DMS53 treated with DMSO at 0.1 percent for 48 hours (cell line): ENCODE data around the gene G6PD.
"Not testable (repeated sequence)": the region's sequence is repeated elsewhere in the genome, so short reads cannot be mapped to it uniquely, and the experiment has no call there.

Source experiments
- DNase-seq: peaks from one replicate; lab custom pipeline; 2025; ENCODE audit not compliant: unreplicated experiment; lab: John Stamatoyannopoulos, UW

G6PD gene

DNA sequence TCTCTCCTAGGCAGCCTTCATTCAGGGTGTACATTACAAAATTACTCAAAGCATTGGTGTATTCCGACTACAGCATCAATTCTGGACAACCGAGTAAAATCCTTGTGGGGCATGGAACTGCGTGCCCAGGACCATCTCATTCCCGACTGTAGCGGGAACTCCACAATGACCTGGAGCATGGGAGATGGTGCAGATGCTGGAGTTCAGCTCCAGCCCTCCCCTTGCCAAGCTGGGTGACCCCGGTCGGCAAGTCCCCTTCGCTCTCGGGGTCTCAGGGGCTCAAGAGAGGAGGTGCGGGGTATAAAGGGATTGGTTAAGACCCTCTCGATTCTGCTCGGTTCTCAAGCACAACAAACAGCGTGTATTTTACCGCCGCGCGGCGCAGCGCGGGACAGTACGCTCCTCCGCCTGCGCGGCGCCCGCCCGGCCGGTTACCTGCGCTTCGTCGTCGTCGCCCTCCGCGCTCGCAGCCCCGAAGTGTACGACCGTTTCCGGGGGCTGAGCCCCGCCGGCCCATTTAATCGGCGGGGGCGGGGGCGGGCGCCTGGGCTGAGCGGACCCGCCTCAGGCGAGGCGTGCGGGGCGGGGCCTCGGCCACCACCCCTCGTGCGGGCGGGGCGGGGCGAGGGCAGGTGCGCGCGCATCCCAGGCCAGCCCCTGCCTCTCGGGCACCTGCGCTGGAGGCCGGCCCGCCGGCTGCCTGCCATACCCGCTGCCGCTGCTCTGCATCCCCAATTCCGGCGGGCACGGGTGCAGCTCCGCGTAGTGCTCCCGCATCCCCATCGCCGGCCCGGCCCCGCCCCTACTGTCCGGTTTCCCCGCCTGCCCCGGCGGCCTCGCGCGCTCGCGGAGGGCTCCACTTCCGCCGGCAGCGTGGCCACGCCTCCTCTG is at the start of gene G6PD:
Gene G6PD (minus strand): TSS at position 493 of the 891 bp plus-strand sequence. CDS start 691 bp downstream, outside the sequence.
- peak; percentile 56 for DNase-seq

DNA sequence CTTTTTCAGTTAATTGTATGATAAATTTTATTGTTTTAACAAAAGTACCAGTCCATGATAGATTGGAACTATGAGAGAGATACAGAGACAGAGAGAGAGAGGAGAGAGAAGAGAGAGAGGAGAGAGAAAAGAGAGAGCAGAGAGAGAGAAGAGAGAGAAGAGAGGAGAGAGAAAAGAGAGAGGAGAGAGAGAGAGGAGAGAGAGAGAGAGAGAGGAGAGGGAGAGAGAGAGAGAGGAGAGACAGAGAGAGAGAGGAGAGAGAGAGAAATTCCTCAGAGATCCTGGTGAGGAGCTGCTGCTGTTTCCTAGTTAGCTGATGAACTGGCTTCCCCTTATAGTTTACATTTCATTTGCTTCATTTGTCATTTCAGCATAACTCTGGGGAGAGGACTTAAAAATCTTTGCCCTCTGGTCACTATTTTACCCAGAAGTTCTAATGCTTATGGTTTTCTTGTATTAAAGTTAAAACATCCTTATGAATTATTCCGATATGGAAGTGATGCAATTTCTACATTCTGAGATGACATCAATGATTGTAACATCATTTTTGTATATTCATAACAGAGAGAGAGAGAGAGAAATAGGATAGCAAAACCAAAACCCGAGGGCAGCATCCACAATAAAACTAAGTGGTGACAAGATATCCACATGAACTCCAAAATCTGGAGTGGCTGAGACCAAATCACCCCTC is 49.1 kb upstream of the G6PD start:
- DNase-seq, result no peak

DNA sequence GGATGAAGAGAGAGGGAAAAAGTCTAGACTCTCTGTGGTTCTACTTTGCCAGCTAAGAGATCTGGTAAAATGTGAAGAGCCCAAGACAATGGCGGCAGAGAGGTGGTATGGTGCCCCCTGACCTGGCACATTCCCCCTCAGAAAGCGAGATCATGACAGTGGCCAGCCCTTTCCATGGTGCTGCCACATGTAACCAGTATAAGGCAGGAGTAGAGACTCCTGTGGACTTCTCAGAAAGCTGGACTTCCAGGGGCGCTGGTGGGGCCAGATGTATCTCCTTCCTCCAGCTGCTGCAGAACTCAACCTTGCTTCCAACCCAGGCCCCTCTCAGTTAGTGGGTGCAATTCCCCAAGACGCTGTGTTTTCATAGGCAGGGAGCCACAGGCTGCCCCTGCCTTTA is 47.8 kb upstream of the G6PD start:
- DNase-seq, result no peak

- DNase-seq, result no peak
These were observed 46.6 kb upstream of the G6PD start for GRCh38 chrX:154593201-154593600.

- DNase-seq, result no peak
These were observed 45.9 kb upstream of the G6PD start for GRCh38 chrX:154592505-154592904.

- not testable (repeated sequence) for DNase-seq
These were observed 43.8 kb upstream of the G6PD start for GRCh38 chrX:154590415-154590814.

GRCh38 chrX:154584585-154585183 is 38.0 kb upstream of the G6PD start, which contains the start of gene CTAG1A:
Gene CTAG1A (plus strand): TSS chrX:154585133. CDS start chrX:154585207, 74 bp downstream.
- not testable (repeated sequence) for DNase-seq

DNA sequence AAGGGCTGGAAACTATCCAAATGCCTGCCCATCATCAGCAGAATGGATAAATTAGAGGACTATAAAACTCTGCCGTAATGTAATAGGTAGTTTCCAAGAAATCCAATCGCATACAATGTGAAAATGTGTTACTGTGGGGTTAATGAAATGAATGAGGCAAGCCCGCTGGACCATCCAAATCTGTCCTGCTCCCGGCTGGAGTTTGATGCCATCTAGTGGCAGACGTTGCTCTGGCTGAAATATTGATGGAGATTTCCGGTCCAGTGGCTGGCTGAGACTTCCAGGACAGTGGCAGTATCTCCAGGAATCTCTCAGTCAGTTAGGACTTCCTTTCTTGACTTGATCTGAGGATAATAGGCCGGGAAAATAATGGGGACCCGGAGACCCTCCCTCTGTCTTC is 36.3 kb upstream of the G6PD start:
- not testable (repeated sequence) for DNase-seq

DNA sequence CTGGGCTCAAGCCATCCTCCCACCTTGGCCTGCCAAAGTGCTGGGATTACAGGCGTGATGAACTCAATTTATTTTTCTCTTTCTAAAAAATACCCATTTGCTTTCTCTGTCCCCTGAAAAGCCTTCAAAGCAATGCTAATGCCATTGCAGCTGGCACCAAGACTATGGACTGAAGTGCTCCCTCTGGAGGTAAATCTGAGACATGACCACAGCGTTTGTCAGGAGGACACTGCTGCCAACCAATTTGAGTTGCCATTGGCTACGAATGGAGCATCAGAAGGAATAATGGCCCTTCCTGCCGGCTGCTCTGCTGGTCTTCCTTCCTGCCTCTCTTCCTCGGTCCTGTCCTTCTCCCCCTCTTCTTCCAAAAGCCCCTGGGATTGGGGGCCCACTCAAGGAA is 28.4 kb upstream of the G6PD start:
- not testable (repeated sequence) for DNase-seq

DNA sequence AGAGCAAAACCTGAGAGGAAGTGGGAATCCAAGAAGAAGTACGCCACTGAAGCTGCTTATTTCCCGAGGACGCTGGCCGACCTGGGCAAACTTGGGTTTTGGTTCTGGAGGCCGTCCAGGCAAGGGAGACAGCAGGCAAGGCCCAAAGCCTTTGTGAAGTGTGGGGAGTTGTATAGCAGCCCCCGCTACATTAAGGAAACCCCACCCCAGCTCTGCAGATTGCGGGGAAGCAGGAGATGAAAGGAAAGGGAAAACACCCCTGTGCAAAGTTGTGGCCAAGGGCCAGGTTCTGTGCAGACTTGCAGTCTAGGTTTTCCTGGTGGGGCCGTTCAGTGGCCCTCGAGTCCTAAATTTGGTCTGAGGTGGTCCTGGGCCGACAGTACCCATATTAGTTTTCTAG is 26.4 kb upstream of the G6PD start:
- not testable (repeated sequence) for DNase-seq

DNA sequence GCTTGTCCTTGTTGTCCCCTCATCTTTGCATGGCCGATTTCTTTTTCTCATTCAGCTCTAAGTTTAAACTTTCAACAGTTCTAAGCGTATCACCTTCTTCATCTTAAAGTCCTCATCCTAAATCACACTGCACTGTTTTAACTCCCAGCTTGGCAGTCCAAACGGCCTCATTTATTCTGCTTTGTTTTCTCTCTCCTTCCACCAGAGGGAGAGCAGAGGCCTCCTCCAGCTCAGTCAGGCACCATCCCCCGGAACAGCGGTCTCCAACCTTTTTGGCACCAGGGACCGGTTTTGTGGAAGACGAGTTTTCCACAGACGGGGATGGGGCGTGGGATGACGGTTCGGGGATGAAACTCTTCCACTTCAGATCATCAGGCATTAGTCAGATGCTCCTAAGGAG is 23.7 kb upstream of the G6PD start:
- DNase-seq, result not testable (repeated sequence)

DNA sequence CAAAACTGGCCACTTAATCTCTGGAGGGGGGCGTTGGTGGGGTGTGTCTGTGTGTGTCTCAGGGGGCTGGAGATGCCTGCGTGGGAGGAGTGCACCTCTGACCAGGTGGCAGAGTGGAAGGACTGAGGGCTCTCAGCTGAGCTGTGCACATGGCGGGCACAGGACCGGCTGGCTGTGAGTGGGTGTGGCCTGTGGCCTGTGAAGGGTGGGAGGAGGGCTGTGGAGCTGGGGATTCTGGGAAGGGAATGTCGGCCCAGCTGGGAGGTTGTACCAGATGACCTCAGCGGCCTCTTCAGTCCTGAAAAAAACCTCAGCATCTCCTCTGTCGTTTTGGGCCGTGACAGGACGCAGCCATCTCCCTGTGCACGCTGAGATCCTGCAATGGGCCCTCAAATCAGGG is 15.6 kb upstream of the G6PD start:
- not testable (repeated sequence) for DNase-seq

- DNase-seq, result not testable (repeated sequence)
These were observed 13.7 kb upstream of the G6PD start for GRCh38 chrX:154560326-154560725.

DNA sequence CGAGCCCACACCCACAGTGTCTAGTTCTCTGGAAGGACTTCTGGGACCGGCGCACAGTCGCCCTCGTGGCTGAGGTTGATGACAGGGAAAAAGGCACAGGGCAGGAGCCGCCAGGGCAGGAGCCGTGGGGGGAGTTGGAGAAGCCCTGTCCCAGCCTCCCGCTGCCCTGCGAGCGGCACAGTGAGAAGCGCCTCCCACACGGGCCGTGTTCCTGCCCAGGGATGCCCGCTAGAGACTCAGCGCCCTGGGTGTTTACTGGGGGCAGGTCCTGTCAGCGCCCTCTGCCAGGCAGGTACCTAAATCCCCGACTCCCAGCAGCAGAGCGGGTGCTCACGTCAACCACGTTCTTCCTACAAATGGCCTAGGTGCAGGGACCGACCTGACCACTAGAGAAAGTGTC is 12.2 kb upstream of the G6PD start:
- DNase-seq, result not testable (repeated sequence)

DNA sequence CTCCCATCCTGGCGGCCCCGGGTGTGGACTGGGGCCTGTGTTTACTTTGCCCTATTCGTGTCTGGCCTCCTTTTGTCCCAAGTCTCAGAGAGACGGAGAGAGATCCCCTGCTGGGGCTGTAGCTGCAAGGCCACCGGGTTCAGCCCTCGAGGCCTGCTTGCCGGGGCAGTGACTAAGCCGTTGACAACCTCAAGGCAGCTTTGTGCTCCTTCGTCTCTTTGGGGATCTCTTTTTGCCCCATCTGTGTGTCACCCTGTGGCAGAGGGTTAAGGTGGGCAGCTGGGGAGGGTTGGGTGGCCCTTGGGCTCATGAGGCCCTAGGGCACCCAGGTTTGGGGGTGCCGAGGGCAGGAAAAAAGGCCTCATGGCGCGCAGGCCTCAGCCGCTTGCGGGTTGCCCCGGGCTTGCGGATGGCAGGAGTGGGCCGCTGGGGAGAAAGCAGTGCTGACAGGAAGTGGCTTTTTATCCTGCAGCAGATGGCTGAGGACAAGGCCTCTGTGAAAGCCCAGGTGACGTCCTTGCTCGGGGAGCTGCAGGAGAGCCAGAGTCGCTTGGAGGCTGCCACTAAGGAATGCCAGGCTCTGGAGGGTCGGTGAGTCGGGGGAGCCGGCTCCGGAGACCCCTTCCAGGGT is 11.5 kb upstream of the G6PD start:
- not testable (repeated sequence) for DNase-seq

- DNase-seq, result not testable (repeated sequence)
These were observed 5.6 kb upstream of the G6PD start for GRCh38 chrX:154552112-154552806.

DNA sequence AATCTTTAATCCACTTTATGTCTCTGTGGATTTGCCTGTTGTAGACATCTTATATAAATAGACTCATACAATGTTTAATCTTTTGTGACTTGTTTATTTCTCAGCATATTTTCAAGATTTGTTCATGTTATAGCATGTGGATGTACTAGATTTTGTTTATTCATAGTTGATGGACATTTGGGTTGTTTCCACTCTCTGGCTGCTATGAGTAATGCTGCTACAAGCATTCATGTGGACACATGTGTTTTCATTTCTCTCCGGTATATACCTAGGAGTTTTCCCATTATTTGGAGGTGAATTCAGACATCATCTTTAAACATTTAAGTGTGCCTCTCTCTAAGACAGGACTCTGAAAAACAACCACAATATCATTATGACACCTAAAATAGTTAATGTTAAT is 3.1 kb upstream of the G6PD start:
- no peak for DNase-seq

- no peak for DNase-seq
These were observed 1.3 kb upstream of the G6PD start for GRCh38 chrX:154548028-154548316.

DNA sequence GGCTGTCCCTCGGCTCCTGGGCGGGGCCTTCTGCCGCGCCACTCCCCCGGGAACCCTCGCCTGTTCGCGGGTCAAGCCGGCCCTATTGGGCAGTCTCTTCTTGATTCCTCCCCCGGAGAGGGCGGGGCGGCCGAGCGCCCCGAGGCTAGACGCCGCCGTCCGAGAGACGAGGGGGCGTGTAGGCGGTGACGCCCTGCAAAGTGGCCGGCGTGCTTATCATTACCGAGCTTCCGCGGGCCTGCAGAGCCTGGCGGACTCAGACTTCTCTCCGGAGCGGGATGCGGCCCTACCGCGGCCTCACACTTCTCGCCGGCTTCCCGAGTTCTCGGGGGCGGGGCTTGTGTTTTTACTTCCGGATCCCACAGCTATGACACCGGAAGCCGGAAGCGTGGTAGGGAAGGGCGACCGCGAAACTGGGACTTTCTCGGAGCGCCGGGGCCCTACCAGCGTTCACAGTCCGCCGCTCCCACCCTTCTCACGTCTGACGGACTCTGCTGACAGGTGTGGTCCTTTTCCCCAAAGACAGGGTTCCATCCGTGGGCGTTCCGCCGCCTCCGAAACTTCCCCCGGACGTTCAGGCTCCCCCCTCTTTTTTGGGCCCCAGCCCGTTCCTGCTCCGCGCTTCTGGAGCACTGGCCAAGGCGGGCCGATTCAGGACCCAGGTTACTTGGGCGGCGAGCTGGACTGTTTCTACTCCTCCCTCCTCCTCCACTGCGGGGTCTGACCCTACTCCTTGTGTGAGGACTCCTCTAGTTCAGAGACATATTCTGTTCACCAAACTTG is 790 bp upstream of the G6PD start, which contains the start of gene IKBKG:
Gene IKBKG (plus strand): TSS at position 376 of the 783 bp plus-strand sequence. CDS start 4,383 bp downstream, outside the sequence.
- peak; percentile 87 for DNase-seq
